ENCODE measurements around the gene TTLL10. TPM values are rescaled to one million over a fixed set of nuclear protein-coding genes. Genes with fewer than 3 reads are reported as not detected.

The TTLL10 gene
- total and polyA plus RNA-seq, 4 donors = not detected

GRCh38 chr1:1234180-1234808 is 60.6 kb downstream of the TTLL10 start:
- WGBS = 97% methylated on average over 28 of the region's 28 CpGs
- TF ChIP-seq REST (IDR thresholded peaks at IDR 0.05) (no peak), RXRA (IDR thresholded peaks at IDR 0.05) (no peak), FOXA1 (IDR thresholded peaks at IDR 0.05) (no peak), NR2F2 (IDR thresholded peaks at IDR 0.05) (no peak), CTCF (IDR thresholded peaks at IDR 0.05; ENCODE audit: low read depth, low read length, missing input control) (no peak), ZBTB33 (IDR thresholded peaks at IDR 0.05) (no peak), HNF4A (conservative IDR thresholded peaks at IDR 0.05) (no peak), MAX (IDR thresholded peaks at IDR 0.05) (no peak), GABPA (IDR thresholded peaks at IDR 0.05 in 1 of 2, conservative IDR thresholded peaks at IDR 0.05 in 1 of 2) (no peak), HNF4G (IDR thresholded peaks at IDR 0.05) (no peak), RAD21 (IDR thresholded peaks at IDR 0.05) (no peak), JUND (IDR thresholded peaks at IDR 0.05) (no peak)
- no peak overlapping the region for H3K9ac ChIP-seq (ENCODE audit: low read depth in 1 of 2, low read length in 2 of 2)
- H3K36me3 ChIP-seq (ENCODE audit: control insufficient read depth in 4 of 4, insufficient read depth in 3 of 4, low read depth in 1 of 4, low read length in 3 of 4) = no peaks in the 10 kb centered on the region
- H3K4me3 ChIP-seq (ENCODE audit: low read depth in 1 of 3, low read length in 3 of 3) = no peak overlapping the region
- H3K4me1 ChIP-seq (ENCODE audit: control insufficient read depth in 4 of 4, insufficient read depth in 4 of 4, low read length in 3 of 4) = peaks cover 16 to 41% (median 29%) of the 10 kb centered on the region in 4 donors
- H3K27me3 ChIP-seq (ENCODE audit: control insufficient read depth in 4 of 4, insufficient read depth in 4 of 4, low read length in 3 of 4) = no peaks in the 10 kb centered on the region
- DNase-seq (ENCODE audit: low spot score) = no peak
- no peaks in the 10 kb centered on the region for H3K9me3 ChIP-seq (ENCODE audit: control insufficient read depth in 4 of 4, low read length in 3 of 4)
- no peak overlapping the region for H3K27ac ChIP-seq (ENCODE audit: low read depth in 1 of 2, low read length in 2 of 2)

- H3K27ac ChIP-seq (ENCODE audit: low read depth in 1 of 2, low read length in 2 of 2) = no peak overlapping the region
- no peak for DNase-seq (ENCODE audit: low spot score)
- no peaks in the 10 kb centered on the region for H3K9me3 ChIP-seq (ENCODE audit: control insufficient read depth in 4 of 4, low read length in 3 of 4)
- no peak overlapping the region for H3K4me3 ChIP-seq (ENCODE audit: low read depth in 1 of 3, low read length in 3 of 3)
- H3K27me3 ChIP-seq (ENCODE audit: control insufficient read depth in 4 of 4, insufficient read depth in 4 of 4, low read length in 3 of 4) = no peaks in the 10 kb centered on the region
- H3K36me3 ChIP-seq (ENCODE audit: control insufficient read depth in 4 of 4, insufficient read depth in 3 of 4, low read depth in 1 of 4, low read length in 3 of 4) = no peaks in the 10 kb centered on the region
- H3K4me1 ChIP-seq (ENCODE audit: control insufficient read depth in 4 of 4, insufficient read depth in 4 of 4, low read length in 3 of 4) = peaks cover 19 to 41% (median 29%) of the 10 kb centered on the region in 4 donors
- WGBS = 94% methylated on average over 27 of the region's 27 CpGs
- H3K9ac ChIP-seq (ENCODE audit: low read depth in 1 of 2, low read length in 2 of 2) = no peak overlapping the region
- no peak for TF ChIP-seq GABPA (IDR thresholded peaks at IDR 0.05 in 1 of 2, conservative IDR thresholded peaks at IDR 0.05 in 1 of 2)
- TF ChIP-seq ATF3 (IDR thresholded peaks at IDR 0.05) = no peak
- TF ChIP-seq TAF1 (conservative IDR thresholded peaks at IDR 0.05) = no peak
- TF ChIP-seq REST (IDR thresholded peaks at IDR 0.05) = no peak
- no peak for TF ChIP-seq EGR1 (IDR thresholded peaks at IDR 0.05; ENCODE audit: low read depth in 2 of 2)
- TF ChIP-seq JUND (IDR thresholded peaks at IDR 0.05) = no peak
- no peak for TF ChIP-seq CTCF (IDR thresholded peaks at IDR 0.05; ENCODE audit: low read depth, low read length, missing input control)
- TF ChIP-seq FOXA2 (IDR thresholded peaks at IDR 0.05) = no peak
These were observed 61.5 kb downstream of the TTLL10 start for GRCh38 chr1:1235016-1235744.

Data from liver (tissue), 9 donors.